ENCODE results near the gene MID1.

DNA sequence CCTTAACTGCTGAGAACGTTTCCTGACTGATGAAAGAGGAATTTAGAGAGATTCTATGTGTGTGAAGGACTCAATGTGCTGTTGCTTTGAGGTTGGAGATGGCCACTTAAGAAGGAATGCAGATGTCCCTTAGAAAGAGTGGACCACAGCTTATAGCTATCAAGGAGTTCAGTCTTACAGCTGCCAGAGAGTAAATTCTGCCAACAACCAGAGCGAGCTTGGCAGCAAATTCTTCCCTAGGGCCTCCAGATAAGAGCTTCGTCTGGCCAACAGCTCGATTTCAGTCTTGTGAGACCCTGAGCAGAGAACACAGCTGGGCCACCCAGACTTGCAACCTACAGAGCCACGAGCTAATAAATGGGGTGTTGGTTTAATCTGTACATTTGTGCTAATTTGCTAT, 21.8 kb downstream of the MID1 start:
- TF ChIP-seq EZH2 (IDR thresholded peaks at IDR 0.05; ENCODE audit: low read depth), result no peak
- TF ChIP-seq, protein P1, sequence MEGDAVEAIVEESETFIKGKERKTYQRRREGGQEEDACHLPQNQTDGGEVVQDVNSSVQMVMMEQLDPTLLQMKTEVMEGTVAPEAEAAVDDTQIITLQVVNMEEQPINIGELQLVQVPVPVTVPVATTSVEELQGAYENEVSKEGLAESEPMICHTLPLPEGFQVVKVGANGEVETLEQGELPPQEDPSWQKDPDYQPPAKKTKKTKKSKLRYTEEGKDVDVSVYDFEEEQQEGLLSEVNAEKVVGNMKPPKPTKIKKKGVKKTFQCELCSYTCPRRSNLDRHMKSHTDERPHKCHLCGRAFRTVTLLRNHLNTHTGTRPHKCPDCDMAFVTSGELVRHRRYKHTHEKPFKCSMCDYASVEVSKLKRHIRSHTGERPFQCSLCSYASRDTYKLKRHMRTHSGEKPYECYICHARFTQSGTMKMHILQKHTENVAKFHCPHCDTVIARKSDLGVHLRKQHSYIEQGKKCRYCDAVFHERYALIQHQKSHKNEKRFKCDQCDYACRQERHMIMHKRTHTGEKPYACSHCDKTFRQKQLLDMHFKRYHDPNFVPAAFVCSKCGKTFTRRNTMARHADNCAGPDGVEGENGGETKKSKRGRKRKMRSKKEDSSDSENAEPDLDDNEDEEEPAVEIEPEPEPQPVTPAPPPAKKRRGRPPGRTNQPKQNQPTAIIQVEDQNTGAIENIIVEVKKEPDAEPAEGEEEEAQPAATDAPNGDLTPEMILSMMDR (conservative IDR thresholded peaks at IDR 0.05), result no peak

Data from PC-9 (cell line).